ENCODE results near the gene HPGDS.
"Not testable (repeated sequence)": the region's sequence is repeated elsewhere in the genome, so short reads cannot be mapped to it uniquely, and the experiment has no call there.

The HPGDS gene

GRCh38 chr4:94359221-94359620 lies 16.6 kb upstream of the HPGDS start:
- no peak overlapping the region for H3K4me3 ChIP-seq
- H3K27ac ChIP-seq = no peak overlapping the region

GRCh38 chr4:94358101-94358500 lies 15.5 kb upstream of the HPGDS start:
- Histone ChIP-seq H3K4me3 (no peak overlapping the region), H3K27ac (no peak overlapping the region)

DNA sequence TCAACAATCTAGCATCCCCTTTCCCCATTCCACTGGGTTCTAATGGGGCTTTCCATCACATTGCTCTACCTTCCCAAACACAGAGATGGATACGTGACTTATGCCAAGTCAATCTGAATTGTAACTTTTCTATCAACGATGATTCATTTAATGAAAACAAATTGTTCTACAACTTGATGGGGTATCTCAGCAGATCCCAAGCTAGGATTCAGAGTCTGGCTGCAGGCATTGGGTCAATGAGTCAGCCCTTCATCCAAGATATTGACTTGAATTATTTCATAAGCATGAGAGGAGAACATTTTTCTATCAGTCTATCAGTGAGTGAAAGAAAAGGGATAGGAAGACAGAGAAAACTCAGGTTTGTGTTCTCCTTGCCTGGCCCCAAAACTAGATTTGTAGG lies 15.0 kb upstream of the HPGDS start:
- Histone ChIP-seq H3K27ac (no peak overlapping the region), H3K4me3 (no peak overlapping the region)

GRCh38 chr4:94356444-94356843 lies 13.8 kb upstream of the HPGDS start:
- Histone ChIP-seq H3K4me3 (no peak overlapping the region), H3K27ac (no peak overlapping the region)

- Histone ChIP-seq H3K27ac (no peak overlapping the region), H3K4me3 (no peak overlapping the region)
Measured at GRCh38 chr4:94354474-94354896, 11.8 kb upstream of the HPGDS start.

- Histone ChIP-seq H3K27ac (no peak overlapping the region), H3K4me3 (no peak overlapping the region)
Measured at GRCh38 chr4:94352996-94353395, 10.4 kb upstream of the HPGDS start.

DNA sequence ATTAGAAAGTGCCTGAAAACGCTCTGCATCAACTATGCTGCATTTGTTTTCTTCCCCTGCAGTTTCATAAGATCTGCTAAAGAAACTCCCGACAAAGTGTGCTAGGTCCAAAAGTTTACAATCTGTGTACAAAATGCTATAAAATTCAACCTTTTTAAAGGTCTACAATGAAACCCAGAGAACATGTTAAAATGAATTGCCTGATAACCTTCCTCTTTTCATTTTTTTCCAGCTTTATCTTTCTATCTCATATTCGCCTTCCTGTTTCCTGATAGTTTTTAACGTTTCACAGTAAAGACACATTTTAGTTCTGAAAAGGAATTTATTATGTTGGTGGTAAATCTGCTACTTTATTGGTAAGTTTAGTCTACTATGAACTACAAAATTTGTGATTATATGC lies 9.5 kb upstream of the HPGDS start:
- no peak overlapping the region for H3K4me3 ChIP-seq
- H3K27ac ChIP-seq = no peak overlapping the region

DNA sequence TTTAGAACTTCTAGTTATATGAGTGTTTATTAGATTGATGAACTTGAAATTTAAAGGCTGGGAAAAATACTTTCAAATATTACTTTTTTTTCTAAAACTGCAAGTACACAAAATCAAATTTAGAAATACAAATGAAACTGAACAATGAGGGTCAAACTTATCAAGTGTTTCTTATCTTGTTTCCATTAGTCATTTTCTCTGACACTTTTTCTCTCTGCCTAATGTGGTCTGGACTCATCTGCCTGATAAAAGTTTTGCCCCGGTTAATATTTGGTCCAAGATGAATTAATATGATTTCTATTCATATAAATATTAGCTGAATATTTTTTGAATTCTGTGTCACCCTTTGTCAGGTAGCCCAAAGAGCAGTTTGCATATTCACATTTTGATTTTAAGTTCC lies 8.7 kb upstream of the HPGDS start:
- Histone ChIP-seq H3K27ac (no peak overlapping the region), H3K4me3 (no peak overlapping the region)

DNA sequence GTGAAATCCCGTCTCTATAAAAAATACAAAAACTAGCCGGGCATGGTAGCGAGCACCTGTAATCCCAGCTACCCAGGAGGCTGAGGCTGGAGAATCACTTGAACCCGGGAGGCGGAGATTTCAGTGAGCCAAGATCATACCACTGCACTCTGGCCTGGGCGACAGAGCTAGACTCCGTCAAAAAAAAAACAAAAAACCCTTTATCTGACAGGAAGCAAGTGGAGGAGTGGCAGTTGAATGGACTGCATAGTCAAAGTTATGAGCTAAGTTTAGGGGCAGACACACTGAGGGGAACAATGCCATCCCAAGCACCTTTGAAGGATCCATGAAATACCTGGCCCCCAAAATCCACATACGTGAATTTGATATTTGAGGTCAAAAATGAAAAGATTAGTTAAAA lies 7.5 kb upstream of the HPGDS start:
- H3K27ac ChIP-seq = no peak overlapping the region

GRCh38 chr4:94349193-94349592 lies 6.6 kb upstream of the HPGDS start:
- H3K4me3 ChIP-seq = no peak overlapping the region
- H3K27ac ChIP-seq = no peak overlapping the region

More for the DNA sequence above, 7.5 kb upstream of the HPGDS start:
- no peak overlapping the region for H3K4me3 ChIP-seq

DNA sequence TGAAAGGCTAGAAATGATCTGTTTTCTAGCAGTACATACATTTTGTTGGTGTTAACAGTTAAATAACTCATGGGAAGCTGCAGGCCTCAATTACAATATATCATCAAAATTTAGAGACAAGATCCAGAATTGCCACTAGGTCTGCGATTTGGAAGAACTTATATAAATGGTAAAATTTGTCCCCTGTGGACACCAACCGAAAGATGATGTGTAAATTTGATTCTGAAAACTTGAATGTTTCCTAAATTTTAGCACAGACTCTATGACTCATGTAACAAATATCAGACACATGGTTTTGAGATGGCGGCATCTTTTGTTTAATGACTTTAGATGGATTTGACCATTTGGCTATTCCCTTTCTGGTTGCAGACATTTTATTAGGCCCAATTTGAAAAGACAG lies 6.0 kb upstream of the HPGDS start:
- Histone ChIP-seq H3K27ac (no peak overlapping the region), H3K4me3 (no peak overlapping the region)

GRCh38 chr4:94346541-94346940 lies 3.9 kb upstream of the HPGDS start:
- H3K4me3 ChIP-seq = no peak overlapping the region
- H3K27ac ChIP-seq = no peak overlapping the region

DNA sequence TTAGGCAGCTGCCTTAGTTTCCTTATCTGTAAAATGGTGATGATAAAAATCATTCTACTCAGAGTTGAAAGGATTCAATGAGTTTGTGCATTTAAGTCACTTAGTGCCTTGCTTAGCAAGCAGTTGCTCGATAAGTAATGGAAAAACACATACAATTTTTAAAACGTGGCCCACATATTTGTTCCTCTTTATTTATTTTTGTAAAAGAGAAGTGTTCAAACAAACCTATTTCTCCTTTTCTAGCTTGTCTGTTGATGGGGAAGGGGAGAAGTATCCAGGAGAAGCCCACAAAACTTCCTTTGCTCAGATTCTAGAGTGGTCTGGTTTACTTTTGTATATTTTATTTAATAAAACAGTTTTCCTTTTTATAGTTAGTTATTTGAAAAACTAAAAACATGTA lies 3.3 kb upstream of the HPGDS start:
- Histone ChIP-seq H3K4me3 (no peak overlapping the region), H3K27ac (peak overlapping the region in 2 of 21 experiments; percentile 5 to 43)

DNA sequence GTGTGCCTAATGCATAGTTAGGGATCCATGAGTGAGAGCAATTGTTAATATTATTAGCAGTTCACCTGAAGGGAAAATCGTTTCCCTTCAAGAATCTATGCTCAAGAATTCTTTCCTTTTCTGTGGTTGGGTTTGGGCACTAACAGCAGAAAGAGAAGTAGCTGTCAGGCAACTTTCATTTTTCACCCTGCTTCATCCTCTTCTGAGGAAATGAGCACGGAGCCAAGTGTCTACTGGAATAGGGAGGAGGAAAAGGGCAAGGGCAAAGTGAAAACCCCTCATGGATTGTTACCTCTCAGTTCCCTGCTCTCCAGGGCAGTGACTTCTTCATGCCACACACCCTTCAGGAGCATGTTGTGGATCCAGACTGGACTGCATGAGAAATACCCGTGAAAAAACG lies 2.6 kb upstream of the HPGDS start:
- Histone ChIP-seq H3K4me3 (no peak overlapping the region), H3K27ac (peak overlapping the region in 2 of 21 experiments; percentile 5 to 43)

DNA sequence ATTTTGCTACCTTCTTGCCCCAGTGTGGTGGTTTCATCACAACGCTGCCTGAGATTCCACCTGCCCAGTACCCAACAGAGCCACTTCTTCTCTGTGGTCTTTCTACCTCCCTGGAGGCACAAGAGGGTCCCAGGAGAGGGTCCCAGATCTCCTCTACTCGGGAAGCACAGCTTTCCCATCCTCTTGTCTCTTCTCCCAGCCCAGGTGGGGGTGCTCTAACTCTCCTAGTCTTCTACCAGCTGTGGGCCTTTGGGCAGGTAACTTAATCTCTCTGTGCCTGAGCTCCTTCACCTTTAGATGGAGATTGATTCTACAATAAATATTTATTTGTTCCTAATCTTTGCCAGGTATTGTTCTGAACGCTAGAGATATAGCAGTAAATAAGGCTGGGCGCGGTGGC lies 1.8 kb upstream of the HPGDS start:
- Histone ChIP-seq H3K4me3 (no peak overlapping the region), H3K27ac (no peak overlapping the region)

DNA sequence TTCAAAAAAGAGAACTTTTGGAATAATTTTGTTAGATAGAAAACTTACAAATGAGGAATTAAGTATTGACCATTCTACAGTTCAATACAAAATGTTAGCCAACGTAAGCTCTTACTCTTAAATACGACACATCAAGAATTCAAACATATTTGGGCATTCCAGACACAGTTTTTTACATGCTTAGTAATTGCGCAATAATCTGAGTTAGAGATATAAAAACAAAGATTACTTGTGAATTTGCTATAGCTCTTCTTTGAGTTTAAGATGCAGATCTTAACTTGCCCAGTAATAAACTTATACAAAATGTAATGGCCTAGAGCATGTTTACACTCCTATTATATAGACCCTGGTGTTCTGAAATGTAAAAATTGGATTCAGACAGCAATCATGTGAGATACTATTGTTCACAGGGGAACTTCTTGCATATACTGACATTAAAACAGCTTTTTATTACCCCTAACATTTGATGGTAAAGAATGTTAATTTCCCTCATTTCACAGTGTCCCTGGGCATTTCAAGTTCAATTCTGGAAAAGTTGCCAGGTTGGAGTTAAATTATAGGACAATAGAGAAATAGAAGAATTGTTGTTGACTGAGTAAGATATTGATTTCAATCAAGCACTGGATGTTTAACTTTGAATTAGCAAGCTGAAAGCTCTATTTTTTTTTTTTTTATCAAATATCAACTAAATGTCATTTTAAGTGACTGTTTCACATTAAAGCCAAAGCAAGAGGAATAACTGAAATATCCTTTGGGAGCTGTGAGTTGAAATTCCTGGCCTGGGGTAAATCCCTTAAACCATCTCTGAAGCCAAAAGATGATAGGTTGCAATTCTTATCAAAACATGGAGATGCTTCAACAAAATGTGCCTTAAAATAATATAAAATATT lies 910 bp downstream of the HPGDS start:
- no peak overlapping the region for H3K4me3 ChIP-seq

GRCh38 chr4:94339779-94340178 lies 2.9 kb downstream of the HPGDS start:
- Histone ChIP-seq H3K27ac (peak overlapping the region in 1 of 21 experiments; percentile 30), H3K4me3 (peak overlapping the region in 1 of 7 experiments; percentile 7)

More for the DNA sequence above, 910 bp downstream of the HPGDS start:
- H3K27ac ChIP-seq = no peak overlapping the region

GRCh38 chr4:94338681-94339351 lies 3.8 kb downstream of the HPGDS start:
- peak overlapping the region in 1 of 21 experiments; percentile 30 for H3K27ac ChIP-seq

DNA sequence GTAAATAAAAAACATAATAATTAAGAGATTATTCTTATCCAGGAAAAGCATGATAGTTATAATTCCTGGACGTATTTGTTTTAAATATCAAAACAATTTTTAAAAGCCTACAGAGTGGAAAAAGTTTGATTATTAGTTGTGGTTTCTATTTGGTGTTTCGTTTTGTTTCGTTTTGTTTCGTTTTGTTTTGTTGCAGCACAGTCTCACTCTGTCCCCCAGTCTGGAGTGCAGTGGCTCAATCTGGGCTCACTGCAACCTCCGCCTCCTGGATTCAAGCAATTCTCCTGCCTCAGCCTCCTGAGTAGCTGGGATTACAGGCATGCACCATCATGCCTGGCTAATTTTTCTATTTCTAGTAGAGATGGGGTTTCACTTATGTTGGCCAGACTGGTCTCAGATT lies 5.8 kb downstream of the HPGDS start:
- not testable (repeated sequence) for H3K4me3 ChIP-seq

More at GRCh38 chr4:94338681-94339351, 3.8 kb downstream of the HPGDS start:
- H3K4me3 ChIP-seq = no peak overlapping the region

GRCh38 chr4:94336303-94336702 lies 6.3 kb downstream of the HPGDS start:
- no peak overlapping the region for H3K27ac ChIP-seq
- no peak overlapping the region for H3K4me3 ChIP-seq

More for the DNA sequence above, 5.8 kb downstream of the HPGDS start:
- not testable (repeated sequence) for H3K27ac ChIP-seq

DNA sequence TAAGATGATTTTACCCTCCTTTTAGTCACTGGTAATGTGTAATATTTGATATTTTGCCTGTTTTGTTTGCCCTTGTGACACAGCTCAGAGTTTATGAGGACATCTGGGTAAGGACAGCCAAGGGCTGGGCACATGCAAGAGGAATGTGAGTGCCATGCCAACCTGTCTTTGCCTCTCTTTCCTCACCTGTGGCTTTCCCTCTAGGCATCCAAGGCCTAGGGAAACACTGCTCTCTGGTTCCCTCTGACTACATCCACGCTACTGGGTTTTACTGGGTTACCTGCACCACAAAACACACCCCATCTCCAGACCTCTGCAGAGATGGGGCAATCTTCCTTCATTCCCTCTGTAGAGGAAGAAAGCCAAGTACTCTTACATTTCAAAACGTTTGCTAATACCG lies 7.7 kb downstream of the HPGDS start:
- no peak overlapping the region for H3K4me3 ChIP-seq
- no peak overlapping the region for H3K27ac ChIP-seq

Data from skin epidermis (tissue), 12 donors.